ENCODE measurements around the gene PTPRU.

Gene PTPRU

GRCh38 chr1:29193879-29194455 lies 42.4 kb upstream of the PTPRU start:
- Histone ChIP-seq H4K20me1 (ENCODE audit: insufficient read depth, low read length, poor library complexity, severe bottlenecking) (no peaks in the 10 kb centered on the region), H3K4me1 (ENCODE audit: insufficient read depth, low read length, poor library complexity, severe bottlenecking) (no peaks in the 10 kb centered on the region), H3F3A (ENCODE audit: low read depth) (no peaks in the 10 kb centered on the region), H3K79me2 (ENCODE audit: insufficient read depth, low read length) (no peaks in the 10 kb centered on the region), H3K4me2 (ENCODE audit: low read depth, low read length, poor library complexity, severe bottlenecking) (no peak overlapping the region), H3K36me3 (ENCODE audit: insufficient read depth, low read length) (no peaks in the 10 kb centered on the region), H3K9ac (ENCODE audit: low read depth, low read length, poor library complexity, severe bottlenecking) (no peak overlapping the region), H2AFZ (ENCODE audit: low read length) (no peak overlapping the region), H3K9me3 (ENCODE audit: insufficient read depth, low read depth, low read length) (no peaks in the 10 kb centered on the region), H3K27me3 (ENCODE audit: insufficient read depth, low read length, poor library complexity, severe bottlenecking) (no peaks in the 10 kb centered on the region), H3K4me3 (ENCODE audit: low read length, poor library complexity, severe bottlenecking) (no peak overlapping the region), H3K9me2 (replicated peaks; ENCODE audit: low read depth, low read length) (no peaks in the 10 kb centered on the region)
- no peak for TF ChIP-seq EZH2phosphoT487 (IDR thresholded peaks at IDR 0.05; ENCODE audit: borderline replicate concordance)
- no peak for TF ChIP-seq CTCF (conservative IDR thresholded peaks at IDR 0.05; ENCODE audit: low read length)

- no peak overlapping the region for H3K9ac ChIP-seq (ENCODE audit: low read depth, low read length, poor library complexity, severe bottlenecking)
- H3K4me3 ChIP-seq (ENCODE audit: low read length, poor library complexity, severe bottlenecking) = no peak overlapping the region
- no peaks in the 10 kb centered on the region for H3K9me2 ChIP-seq (replicated peaks; ENCODE audit: low read depth, low read length)
- no peaks in the 10 kb centered on the region for H3K27me3 ChIP-seq (ENCODE audit: insufficient read depth, low read length, poor library complexity, severe bottlenecking)
- H2AFZ ChIP-seq (ENCODE audit: low read length) = no peak overlapping the region
- no peaks in the 10 kb centered on the region for H3K36me3 ChIP-seq (ENCODE audit: insufficient read depth, low read length)
- no peak overlapping the region for H3K4me2 ChIP-seq (ENCODE audit: low read depth, low read length, poor library complexity, severe bottlenecking)
- H4K20me1 ChIP-seq (ENCODE audit: insufficient read depth, low read length, poor library complexity, severe bottlenecking) = no peaks in the 10 kb centered on the region
- TF ChIP-seq EZH2phosphoT487 (IDR thresholded peaks at IDR 0.05; ENCODE audit: borderline replicate concordance) (no peak), CTCF (conservative IDR thresholded peaks at IDR 0.05; ENCODE audit: low read length) (no peak)
- H3K9me3 ChIP-seq (ENCODE audit: insufficient read depth, low read depth, low read length) = no peaks in the 10 kb centered on the region
- no peaks in the 10 kb centered on the region for H3F3A ChIP-seq (ENCODE audit: low read depth)
- H3K79me2 ChIP-seq (ENCODE audit: insufficient read depth, low read length) = no peaks in the 10 kb centered on the region
- peaks cover under 1% of the 10 kb centered on the region for H3K4me1 ChIP-seq (ENCODE audit: insufficient read depth, low read length, poor library complexity, severe bottlenecking)
Observed at GRCh38 chr1:29195881-29196291, 40.4 kb upstream of the PTPRU start.

- Histone ChIP-seq H3K27me3 (ENCODE audit: insufficient read depth, low read length, poor library complexity, severe bottlenecking) (no peaks in the 10 kb centered on the region), H3K4me3 (ENCODE audit: low read length, poor library complexity, severe bottlenecking) (no peak overlapping the region), H3K79me2 (ENCODE audit: insufficient read depth, low read length) (no peaks in the 10 kb centered on the region), H3K9ac (ENCODE audit: low read depth, low read length, poor library complexity, severe bottlenecking) (no peak overlapping the region), H3K36me3 (ENCODE audit: insufficient read depth, low read length) (no peaks in the 10 kb centered on the region), H3K9me3 (ENCODE audit: insufficient read depth, low read depth, low read length) (no peaks in the 10 kb centered on the region), H3F3A (ENCODE audit: low read depth) (no peaks in the 10 kb centered on the region), H4K20me1 (ENCODE audit: insufficient read depth, low read length, poor library complexity, severe bottlenecking) (no peaks in the 10 kb centered on the region), H3K4me2 (ENCODE audit: low read depth, low read length, poor library complexity, severe bottlenecking) (no peak overlapping the region), H3K4me1 (ENCODE audit: insufficient read depth, low read length, poor library complexity, severe bottlenecking) (peaks cover 10% of the 10 kb centered on the region), H3K9me2 (replicated peaks; ENCODE audit: low read depth, low read length) (no peaks in the 10 kb centered on the region), H2AFZ (ENCODE audit: low read length) (peak overlapping the region; percentile 28; the same call in 1 of the 2 replicates)
- TF ChIP-seq CTCF (conservative IDR thresholded peaks at IDR 0.05; ENCODE audit: low read length) = no peak
- TF ChIP-seq EZH2phosphoT487 (IDR thresholded peaks at IDR 0.05; ENCODE audit: borderline replicate concordance) = no peak
Observed at GRCh38 chr1:29196863-29197589, 39.3 kb upstream of the PTPRU start.

Data from Loucy (cell line).